Measurements from ENCODE around the gene DDN. TPM values are rescaled to one million over a fixed set of nuclear protein-coding genes. Genes with fewer than 3 reads are reported as not detected.

The DDN gene
- total and polyA plus RNA-seq, 9 of the 15 experiments (the other 6 are each of a cell fraction or from before 2014, with no cell fraction given): 0.03 to 3.6 (median 1.6) TPM

DNA sequence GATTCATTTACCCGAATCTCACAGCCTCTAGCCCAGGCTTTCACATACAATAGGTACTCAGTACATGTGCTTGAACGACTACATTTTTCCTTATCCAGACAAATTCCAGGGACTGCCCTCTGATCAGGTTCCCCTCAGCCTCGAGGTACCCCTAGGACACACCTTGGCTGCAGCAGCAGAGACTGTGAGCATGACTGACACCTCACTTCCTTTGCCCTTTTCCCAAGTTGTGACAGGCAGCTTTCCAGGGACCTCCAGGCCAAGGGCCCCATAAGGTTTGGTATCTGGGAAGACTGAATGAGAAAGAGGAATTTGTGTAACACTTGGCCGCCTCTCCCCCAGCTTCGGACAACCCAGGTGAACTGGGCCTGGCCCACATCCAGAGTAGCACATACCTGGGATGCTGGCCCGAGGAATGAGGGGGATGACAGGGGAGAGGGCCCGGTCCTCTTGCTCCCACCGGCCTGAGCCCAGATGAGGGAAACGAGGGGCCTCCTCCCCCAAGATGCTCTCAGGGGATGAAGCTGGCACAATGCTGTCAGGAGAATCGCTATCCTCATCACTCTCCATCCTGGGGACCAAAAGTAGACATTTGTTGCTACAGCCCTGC lies 29.6 kb upstream of the DDN start:
- no peak for TF ChIP-seq ZNF586 (CRISPR knock-in tag; conservative IDR thresholded peaks at IDR 0.05)
- no peak for TF ChIP-seq SETDB1 (IDR thresholded peaks at IDR 0.05; ENCODE audit: low read length)
- TF ChIP-seq ZNF444 (CRISPR knock-in tag; IDR thresholded peaks at IDR 0.05): no peak
- TF ChIP-seq, protein P1, sequence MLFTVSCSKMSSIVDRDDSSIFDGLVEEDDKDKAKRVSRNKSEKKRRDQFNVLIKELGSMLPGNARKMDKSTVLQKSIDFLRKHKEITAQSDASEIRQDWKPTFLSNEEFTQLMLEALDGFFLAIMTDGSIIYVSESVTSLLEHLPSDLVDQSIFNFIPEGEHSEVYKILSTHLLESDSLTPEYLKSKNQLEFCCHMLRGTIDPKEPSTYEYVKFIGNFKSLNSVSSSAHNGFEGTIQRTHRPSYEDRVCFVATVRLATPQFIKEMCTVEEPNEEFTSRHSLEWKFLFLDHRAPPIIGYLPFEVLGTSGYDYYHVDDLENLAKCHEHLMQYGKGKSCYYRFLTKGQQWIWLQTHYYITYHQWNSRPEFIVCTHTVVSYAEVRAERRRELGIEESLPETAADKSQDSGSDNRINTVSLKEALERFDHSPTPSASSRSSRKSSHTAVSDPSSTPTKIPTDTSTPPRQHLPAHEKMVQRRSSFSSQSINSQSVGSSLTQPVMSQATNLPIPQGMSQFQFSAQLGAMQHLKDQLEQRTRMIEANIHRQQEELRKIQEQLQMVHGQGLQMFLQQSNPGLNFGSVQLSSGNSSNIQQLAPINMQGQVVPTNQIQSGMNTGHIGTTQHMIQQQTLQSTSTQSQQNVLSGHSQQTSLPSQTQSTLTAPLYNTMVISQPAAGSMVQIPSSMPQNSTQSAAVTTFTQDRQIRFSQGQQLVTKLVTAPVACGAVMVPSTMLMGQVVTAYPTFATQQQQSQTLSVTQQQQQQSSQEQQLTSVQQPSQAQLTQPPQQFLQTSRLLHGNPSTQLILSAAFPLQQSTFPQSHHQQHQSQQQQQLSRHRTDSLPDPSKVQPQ (CRISPR knock-in tag; IDR thresholded peaks at IDR 0.05; ENCODE audit: borderline replicate concordance): no peak
- TF ChIP-seq MECOM (CRISPR knock-in tag; IDR thresholded peaks at IDR 0.05): no peak
- TF ChIP-seq, protein P2, sequence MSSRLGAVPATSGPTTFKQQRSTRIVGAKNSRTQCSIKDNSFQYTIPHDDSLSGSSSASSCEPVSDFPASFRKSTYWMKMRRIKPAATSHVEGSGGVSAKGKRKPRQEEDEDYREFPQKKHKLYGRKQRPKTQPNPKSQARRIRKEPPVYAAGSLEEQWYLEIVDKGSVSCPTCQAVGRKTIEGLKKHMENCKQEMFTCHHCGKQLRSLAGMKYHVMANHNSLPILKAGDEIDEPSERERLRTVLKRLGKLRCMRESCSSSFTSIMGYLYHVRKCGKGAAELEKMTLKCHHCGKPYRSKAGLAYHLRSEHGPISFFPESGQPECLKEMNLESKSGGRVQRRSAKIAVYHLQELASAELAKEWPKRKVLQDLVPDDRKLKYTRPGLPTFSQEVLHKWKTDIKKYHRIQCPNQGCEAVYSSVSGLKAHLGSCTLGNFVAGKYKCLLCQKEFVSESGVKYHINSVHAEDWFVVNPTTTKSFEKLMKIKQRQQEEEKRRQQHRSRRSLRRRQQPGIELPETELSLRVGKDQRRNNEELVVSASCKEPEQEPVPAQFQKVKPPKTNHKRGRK (tag; IDR thresholded peaks at IDR 0.05): no peak
- TF ChIP-seq ARNT (IDR thresholded peaks at IDR 0.05): no peak
- no peak for TF ChIP-seq MCM3 (IDR thresholded peaks at IDR 0.05)
- TF ChIP-seq, protein P3, sequence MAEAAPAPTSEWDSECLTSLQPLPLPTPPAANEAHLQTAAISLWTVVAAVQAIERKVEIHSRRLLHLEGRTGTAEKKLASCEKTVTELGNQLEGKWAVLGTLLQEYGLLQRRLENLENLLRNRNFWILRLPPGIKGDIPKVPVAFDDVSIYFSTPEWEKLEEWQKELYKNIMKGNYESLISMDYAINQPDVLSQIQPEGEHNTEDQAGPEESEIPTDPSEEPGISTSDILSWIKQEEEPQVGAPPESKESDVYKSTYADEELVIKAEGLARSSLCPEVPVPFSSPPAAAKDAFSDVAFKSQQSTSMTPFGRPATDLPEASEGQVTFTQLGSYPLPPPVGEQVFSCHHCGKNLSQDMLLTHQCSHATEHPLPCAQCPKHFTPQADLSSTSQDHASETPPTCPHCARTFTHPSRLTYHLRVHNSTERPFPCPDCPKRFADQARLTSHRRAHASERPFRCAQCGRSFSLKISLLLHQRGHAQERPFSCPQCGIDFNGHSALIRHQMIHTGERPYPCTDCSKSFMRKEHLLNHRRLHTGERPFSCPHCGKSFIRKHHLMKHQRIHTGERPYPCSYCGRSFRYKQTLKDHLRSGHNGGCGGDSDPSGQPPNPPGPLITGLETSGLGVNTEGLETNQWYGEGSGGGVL (CRISPR knock-in tag; IDR thresholded peaks at IDR 0.05): no peak
- TF ChIP-seq MEF2A (IDR thresholded peaks at IDR 0.05; ENCODE audit: control insufficient read depth, low read depth, low read length): no peak
- peaks cover 100% of the 10 kb centered on the region for H3K36me3 ChIP-seq (ENCODE audit: control insufficient read depth, insufficient read depth, low read length)

More for the DNA sequence above, 29.6 kb upstream of the DDN start:
- Histone ChIP-seq H4K20me1 (replicated peaks; ENCODE audit: control insufficient read depth, insufficient read depth, low read length) (0 out of 2 replicates have a peak, but pooled peaks cover 5% of the 10 kb centered on the region), H3K4me2 (ENCODE audit: insufficient read depth, low read length) (no peak overlapping the region), H2AFZ (ENCODE audit: low read depth, low read length) (no peak overlapping the region), H3K27ac (ENCODE audit: extremely low read depth, low read depth, low read length) (no peak overlapping the region), H3K27me3 (ENCODE audit: control insufficient read depth in 2 of 2, insufficient read depth in 2 of 2, low read length in 2 of 2) (no peaks in the 10 kb centered on the region), H3K9ac (ENCODE audit: insufficient read depth in 1 of 2, low read depth in 2 of 2, low read length in 2 of 2) (no peak overlapping the region), H3K9me3 (replicated peaks; ENCODE audit: control insufficient read depth, insufficient read depth, low read depth, low read length) (no peaks in the 10 kb centered on the region), H3K9me1 (ENCODE audit: control insufficient read depth, insufficient read depth, low read length) (no peaks in the 10 kb centered on the region), H3K4me1 (replicated peaks in 1 of 2; ENCODE audit: control insufficient read depth in 2 of 2, insufficient read depth in 2 of 2, low read length in 2 of 2) (peaks cover 0 to 10% of the 10 kb centered on the region in 2 experiments; a peak in 1 of 5 replicates), H3K4me3 (no peak overlapping the region), H3K79me2 (ENCODE audit: control insufficient read depth, insufficient read depth, low read length) (no peaks in the 10 kb centered on the region)
- WGBS (ENCODE audit: insufficient coverage, low coverage, missing lambda C conversion rate): 94% methylated on average over 10 of the region's 10 CpGs
- POLR2A ChIA-PET: interaction anchor here (0.6 to 4.2 kb wide), 7 partner anchors 9 to 47 kb away, joined by 3 to 19 read pairs (median 5); partner anchors contain the start of gene DDN
- no peak for DNase-seq (ENCODE audit: extremely low read depth in 1 of 4, low spot score in 3 of 4)
- ATAC-seq: no peak
- in situ Hi-C loops (cut with MboI): no loop called here
- CTCF ChIA-PET (ENCODE audit: low intra/inter-chr PET ratio): no interaction called here
- no peak for FAIRE-seq
- no TSS peak for BruUV-seq (replicated peaks)
- intact Hi-C loops (cut with micrococcal nuclease): no loop called here

Data from K562 (cell line).